ENCODE measurements around the gene DDX31.

The DDX31 gene

DNA sequence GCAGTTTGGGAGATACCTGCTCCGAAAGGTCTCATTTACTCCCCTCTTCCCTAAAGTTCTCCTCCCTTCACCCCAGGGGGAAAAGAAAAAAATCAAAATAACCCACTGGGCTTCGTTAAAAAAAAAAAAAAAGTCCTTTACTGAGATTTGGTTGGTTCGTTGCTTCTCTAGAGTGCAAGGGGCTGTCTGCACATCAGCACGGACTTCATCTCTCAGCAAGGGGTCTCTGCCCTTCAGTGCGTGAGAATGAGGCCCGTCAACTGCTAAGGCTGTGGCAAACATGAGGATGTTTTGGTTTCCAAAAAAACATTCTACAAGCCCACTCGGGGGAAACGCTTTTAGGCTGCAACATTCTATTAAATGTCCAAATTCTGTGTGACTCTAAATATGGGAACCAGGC, 77.3 kb downstream of the DDX31 start:
- DNase-seq (ENCODE audit: low read depth) = no peak
- H3K4me3 ChIP-seq (ENCODE audit: low read depth, low read length) = no peak overlapping the region
- TF ChIP-seq, protein P1, sequence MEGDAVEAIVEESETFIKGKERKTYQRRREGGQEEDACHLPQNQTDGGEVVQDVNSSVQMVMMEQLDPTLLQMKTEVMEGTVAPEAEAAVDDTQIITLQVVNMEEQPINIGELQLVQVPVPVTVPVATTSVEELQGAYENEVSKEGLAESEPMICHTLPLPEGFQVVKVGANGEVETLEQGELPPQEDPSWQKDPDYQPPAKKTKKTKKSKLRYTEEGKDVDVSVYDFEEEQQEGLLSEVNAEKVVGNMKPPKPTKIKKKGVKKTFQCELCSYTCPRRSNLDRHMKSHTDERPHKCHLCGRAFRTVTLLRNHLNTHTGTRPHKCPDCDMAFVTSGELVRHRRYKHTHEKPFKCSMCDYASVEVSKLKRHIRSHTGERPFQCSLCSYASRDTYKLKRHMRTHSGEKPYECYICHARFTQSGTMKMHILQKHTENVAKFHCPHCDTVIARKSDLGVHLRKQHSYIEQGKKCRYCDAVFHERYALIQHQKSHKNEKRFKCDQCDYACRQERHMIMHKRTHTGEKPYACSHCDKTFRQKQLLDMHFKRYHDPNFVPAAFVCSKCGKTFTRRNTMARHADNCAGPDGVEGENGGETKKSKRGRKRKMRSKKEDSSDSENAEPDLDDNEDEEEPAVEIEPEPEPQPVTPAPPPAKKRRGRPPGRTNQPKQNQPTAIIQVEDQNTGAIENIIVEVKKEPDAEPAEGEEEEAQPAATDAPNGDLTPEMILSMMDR (conservative IDR thresholded peaks at IDR 0.05; ENCODE audit: low read depth, low read length) = no peak

- DNase-seq (ENCODE audit: low read depth) = no peak
- TF ChIP-seq, protein P1 (conservative IDR thresholded peaks at IDR 0.05; ENCODE audit: low read depth, low read length) = no peak
- H3K4me3 ChIP-seq (ENCODE audit: low read depth, low read length) = no peak overlapping the region
These were observed 78.0 kb downstream of the DDX31 start for GRCh38 chr9:132591751-132592314.

GRCh38 chr9:132591244-132591643, 78.5 kb downstream of the DDX31 start:
- DNase-seq (ENCODE audit: low read depth) = no peak
- TF ChIP-seq, protein P1 (conservative IDR thresholded peaks at IDR 0.05; ENCODE audit: low read depth, low read length) = no peak
- no peak overlapping the region for H3K4me3 ChIP-seq (ENCODE audit: low read depth, low read length)

DNA sequence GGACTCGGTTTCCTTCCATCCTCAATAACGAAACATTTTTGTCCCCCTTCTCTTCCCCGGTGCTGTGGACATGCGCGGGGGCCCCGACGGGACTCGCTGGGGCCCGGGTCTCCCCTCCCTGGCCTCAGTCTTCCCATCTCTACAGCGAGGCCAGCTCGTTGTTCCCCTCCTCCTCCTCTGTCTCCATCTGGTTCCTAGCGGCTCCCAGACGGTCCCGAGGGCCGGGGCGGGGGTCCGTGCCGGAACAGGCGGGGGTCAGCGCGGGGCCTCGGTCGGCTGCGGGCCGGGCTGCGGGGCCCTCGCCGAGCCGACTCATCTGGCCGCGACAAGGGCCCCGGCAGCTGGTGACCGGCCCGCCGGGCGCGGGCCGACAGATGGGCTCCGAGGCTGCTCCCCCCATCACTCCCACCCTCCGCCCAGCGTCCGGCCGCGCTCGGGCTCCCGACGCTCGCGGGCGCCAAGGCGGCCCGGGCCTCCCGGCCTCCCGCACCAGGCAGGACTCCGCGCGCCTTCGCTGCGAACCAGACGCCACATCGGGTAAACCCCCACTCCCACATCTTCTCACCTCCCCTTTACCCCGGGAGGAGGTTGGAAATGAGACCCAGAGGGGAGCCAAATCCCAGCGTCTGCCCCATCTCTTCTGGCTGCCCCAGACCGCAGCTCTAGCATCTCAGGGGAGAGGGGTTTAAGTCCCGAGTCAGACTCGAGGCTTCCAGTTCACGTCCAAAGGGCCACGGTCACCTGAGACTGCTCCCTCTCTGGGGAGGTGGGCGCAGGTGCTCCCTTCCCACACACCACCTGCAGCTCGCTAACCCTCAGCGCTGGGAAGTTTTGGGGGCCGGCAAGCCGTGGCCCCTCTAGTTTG, 79.2 kb downstream of the DDX31 start:
- no peak overlapping the region for H3K4me3 ChIP-seq (ENCODE audit: low read depth, low read length)
- TF ChIP-seq, protein P1 (conservative IDR thresholded peaks at IDR 0.05; ENCODE audit: low read depth, low read length) = no peak
- DNase-seq (ENCODE audit: low read depth) = no peak

- no peak overlapping the region for H3K4me3 ChIP-seq (ENCODE audit: low read depth, low read length)
- TF ChIP-seq, protein P1 (conservative IDR thresholded peaks at IDR 0.05; ENCODE audit: low read depth, low read length) = no peak
- no peak for DNase-seq (ENCODE audit: low read depth)
These were observed 79.8 kb downstream of the DDX31 start for GRCh38 chr9:132590037-132590317.

DNA sequence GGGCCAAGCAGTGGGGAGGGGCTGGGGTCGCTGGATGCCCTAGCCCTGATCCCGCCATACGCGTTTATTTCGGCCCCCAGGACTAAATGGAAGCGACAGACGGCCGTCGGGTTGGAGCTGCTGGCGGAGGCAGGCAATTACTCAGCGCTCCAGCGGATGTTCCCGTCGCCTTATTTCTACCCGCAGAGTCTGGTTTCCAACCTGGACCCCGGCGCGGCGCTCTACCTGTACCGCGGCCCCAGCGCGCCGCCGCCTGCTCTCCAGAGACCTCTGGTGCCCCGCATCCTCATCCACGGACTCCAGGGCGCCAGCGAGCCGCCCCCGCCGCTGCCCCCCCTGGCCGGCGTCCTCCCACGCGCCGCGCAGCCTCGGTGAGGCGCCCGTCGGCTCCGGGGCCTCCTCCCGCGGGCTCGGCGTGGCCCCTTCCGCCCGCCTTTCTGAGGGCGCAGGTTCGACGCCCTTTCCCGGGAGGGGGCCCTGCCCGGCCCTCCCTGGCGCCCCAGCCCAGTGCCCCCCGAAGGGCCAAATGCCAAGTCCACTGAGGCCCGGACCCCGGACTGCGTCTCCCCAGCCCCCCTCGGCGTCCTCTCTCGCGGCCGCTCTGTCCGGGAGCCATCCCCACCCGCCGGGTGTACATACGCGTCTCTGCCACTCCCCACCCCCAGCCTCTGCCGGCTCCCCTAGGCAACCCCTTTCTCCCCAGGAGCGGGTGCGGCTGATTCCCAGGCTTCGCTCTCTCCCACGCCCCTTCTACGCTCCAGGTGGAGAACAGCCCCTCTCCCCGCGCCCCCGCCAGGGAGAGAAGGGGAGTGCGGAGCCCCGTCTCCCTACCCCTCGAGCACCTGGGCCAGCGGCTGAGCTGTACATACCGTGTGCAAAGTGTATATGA, 80.4 kb downstream of the DDX31 start:
- no peak overlapping the region for H3K4me3 ChIP-seq (ENCODE audit: low read depth, low read length)
- no peak for DNase-seq (ENCODE audit: low read depth)
- TF ChIP-seq, protein P1 (conservative IDR thresholded peaks at IDR 0.05; ENCODE audit: low read depth, low read length) = no peak

Data from choroid plexus epithelial cell (primary cell).